CD4-positive, CD25-positive, alpha-beta regulatory T cell (primary cell): ENCODE measurements around the gene MAL. TPM values are rescaled to one million over a fixed set of nuclear protein-coding genes. Genes with fewer than 3 reads are reported as not detected.

Experiments used
- ATAC-seq, 2 donors: fragments of 150-1000 bp; cut with Tn5 transposase; one replicate each; pipeline ENCODE4 v1.10.0; 2021; ENCODE audit warnings: low read depth in 2 of 2, moderate number of reproducible peaks in 2 of 2, moderate library complexity in 1 of 2
- DNase-seq, 3 donors: peaks; one replicate each; pipeline versions ENCODE4 v3.0.0 to v3.0.0-alpha.2; 2012 to 2022; ENCODE audit warnings: mixed read lengths in 1 of 3
- H3K27ac ChIP-seq: one replicate; pipeline ENCODE4 v1.7.0; 2013; ENCODE audit warnings: mild to moderate bottlenecking, low read length; ENCODE audit not compliant: insufficient read depth, poor library complexity, severe bottlenecking
- H3K27me3 ChIP-seq: one replicate; pipeline ENCODE4 v1.7.0; 2013; ENCODE audit warnings: low read length; ENCODE audit not compliant: control insufficient read depth, insufficient read depth
- H3K36me3 ChIP-seq: one replicate; pipeline ENCODE4 v1.7.0; 2013; ENCODE audit warnings: mild to moderate bottlenecking, low read length, moderate library complexity; ENCODE audit not compliant: control insufficient read depth, insufficient read depth
- H3K4me1 ChIP-seq: 2 replicates; pipeline ENCODE4 v1.7.0; 2013; ENCODE audit warnings: mild to moderate bottlenecking, low read length; ENCODE audit not compliant: insufficient read depth, control insufficient read depth, poor library complexity, severe bottlenecking
- H3K4me3 ChIP-seq: one replicate; pipeline ENCODE4 v1.7.0; 2013; ENCODE audit warnings: low read depth, mild to moderate bottlenecking, low read length, moderate library complexity
- H3K9me3 ChIP-seq, 2 experiments: 1 replicate in 1 of 2; 2 replicates in 1 of 2; pipeline ENCODE4 v1.7.0; 2013; ENCODE audit warnings: low read length in 2 of 2, mild to moderate bottlenecking in 1 of 2, moderate library complexity in 1 of 2; ENCODE audit not compliant: control insufficient read depth in 2 of 2
- H3K27ac Mint-ChIP-seq, 3 donors: one replicate each; pipeline ENCODE4 v1.8.0; 2020 to 2022; ENCODE audit warnings: mild to moderate bottlenecking in 3 of 3, mixed read lengths in 3 of 3, moderate library complexity in 2 of 3
- H3K27me3 Mint-ChIP-seq: one replicate; pipeline ENCODE4 v1.8.0; 2022; ENCODE audit warnings: mild to moderate bottlenecking, mixed read lengths
- H3K36me3 Mint-ChIP-seq: one replicate; pipeline ENCODE4 v1.8.0; 2020; ENCODE audit warnings: mixed read lengths
- H3K4me1 Mint-ChIP-seq, 4 donors: one replicate each; pipeline ENCODE4 v1.8.0; 2020 to 2022; ENCODE audit warnings: mixed read lengths in 4 of 4, mild to moderate bottlenecking in 1 of 4
- H3K4me3 Mint-ChIP-seq, 4 donors: one replicate each; pipeline ENCODE4 v1.8.0; 2020 to 2022; ENCODE audit warnings: mild to moderate bottlenecking in 4 of 4, mixed read lengths in 4 of 4, moderate library complexity in 3 of 4
- H3K9me3 Mint-ChIP-seq, 7 donors: one replicate each; pipeline ENCODE4 v1.8.0; 2020 to 2022; ENCODE audit warnings: mixed read lengths in 7 of 7, mild to moderate bottlenecking in 3 of 7, moderate library complexity in 2 of 7
- polyA plus RNA-seq, 4 donors: library from polyadenylated mRNA; unstranded; fragments of 300-500 nt; fragmentation: Illumina TruSeq; gene quantifications; one replicate each; pipeline ENCODE4 v1.2.3, GENCODE V29; 2021
- total RNA-seq: library from RNA; stranded (reverse); gene quantifications from one replicate; pipeline ENCODE4 v1.2.3, GENCODE V29; 2022

MAL gene
- total and polyA plus RNA-seq, 5 donors from 2014 or later: 130 to 263 (median 191) TPM

DNA sequence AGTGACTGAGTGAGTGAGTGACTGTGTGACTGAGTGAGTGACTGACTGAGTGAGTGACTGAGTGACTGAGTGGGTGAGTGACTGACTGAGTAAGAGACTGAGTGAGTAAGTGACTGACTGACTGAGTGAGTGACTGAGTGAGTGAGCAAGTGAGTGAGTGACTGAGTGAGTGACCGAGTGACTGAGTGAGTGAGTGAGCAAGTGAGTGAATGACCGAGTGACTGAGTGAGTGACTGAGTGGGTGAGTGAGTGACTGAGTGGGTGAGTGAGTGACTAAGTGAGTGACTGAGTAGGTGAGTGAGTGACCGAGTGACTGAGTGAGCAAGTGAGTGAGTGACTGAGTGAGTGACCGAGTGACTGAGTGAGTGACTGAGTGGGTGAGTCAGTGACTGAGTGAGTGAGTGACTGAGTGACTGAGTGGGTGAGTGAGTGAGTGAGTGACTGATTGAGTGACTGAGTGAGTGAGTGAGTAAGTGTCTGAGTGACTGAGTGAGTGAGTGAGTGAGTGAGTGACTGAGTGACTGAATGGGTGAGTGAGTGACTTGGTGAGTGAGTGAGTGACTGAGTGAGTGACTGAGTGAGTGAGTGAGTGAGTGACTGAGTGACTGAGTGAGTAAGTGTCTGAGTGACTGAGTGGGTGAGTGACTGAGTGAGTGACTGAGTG is 13.3 kb downstream of the MAL start:
- Histone ChIP-seq H3K4me1 (peaks cover 46% of the 10 kb centered on the region), H3K9me3 (no peaks in the 10 kb centered on the region), H3K27ac (peak overlapping the region; percentile 28), H3K27me3 (no peaks in the 10 kb centered on the region), H3K36me3 (peaks cover 3% of the 10 kb centered on the region), H3K4me3 (no peak overlapping the region)
- H3K27me3 Mint-ChIP-seq: no peaks in the 10 kb centered on the region
- no peak for ATAC-seq
- peaks cover 0 to 5% (median 0%) of the 10 kb centered on the region in 7 donors for H3K9me3 Mint-ChIP-seq
- peak overlapping the region; percentile 93 to 94 (median 94) for H3K27ac Mint-ChIP-seq
- peaks cover 5 to 99% (median 38%) of the 10 kb centered on the region in 4 donors for H3K4me1 Mint-ChIP-seq
- DNase-seq: no peak
- peaks cover 25% of the 10 kb centered on the region for H3K36me3 Mint-ChIP-seq
- peak overlapping the region in 2 of 4 donors; percentile 27 to 47 for H3K4me3 Mint-ChIP-seq

DNA sequence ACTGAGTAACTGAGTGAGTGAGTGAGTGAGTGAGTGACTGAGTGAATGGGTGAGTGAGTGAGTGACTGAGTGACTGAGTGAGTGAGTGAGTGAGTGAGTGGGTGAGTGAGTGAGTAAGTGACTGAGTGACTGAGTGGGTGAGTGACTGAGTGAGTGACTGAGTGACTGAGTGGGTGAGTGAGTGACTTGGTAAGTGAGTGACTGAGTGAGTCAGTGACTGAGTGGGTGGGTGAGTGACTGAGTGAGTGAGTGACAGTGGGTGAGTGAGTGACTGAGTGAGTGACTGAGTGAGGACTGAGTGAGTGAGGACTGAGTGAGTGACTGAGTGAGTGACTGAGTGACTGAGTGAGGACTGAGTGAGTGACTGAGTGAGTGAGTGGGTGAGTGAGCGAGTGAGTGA is 13.9 kb downstream of the MAL start:
- H3K4me3 ChIP-seq: no peak overlapping the region
- peaks cover 0 to 5% (median 0%) of the 10 kb centered on the region in 7 donors for H3K9me3 Mint-ChIP-seq
- peak overlapping the region in 1 of 4 donors; percentile 56 for H3K4me3 Mint-ChIP-seq
- H3K4me1 Mint-ChIP-seq: peaks cover 10 to 99% (median 41%) of the 10 kb centered on the region in 4 donors
- peaks cover 40% of the 10 kb centered on the region for H3K4me1 ChIP-seq
- no peaks in the 10 kb centered on the region for H3K27me3 ChIP-seq
- peaks cover 3% of the 10 kb centered on the region for H3K36me3 ChIP-seq
- DNase-seq (no peak), ATAC-seq (peak in 1 of 2 donors; percentile 28)
- H3K27ac ChIP-seq: peak overlapping the region; percentile 28
- no peaks in the 10 kb centered on the region for H3K27me3 Mint-ChIP-seq
- no peaks in the 10 kb centered on the region for H3K9me3 ChIP-seq
- peaks cover 31% of the 10 kb centered on the region for H3K36me3 Mint-ChIP-seq
- peak overlapping the region; percentile 67 to 94 (median 94) for H3K27ac Mint-ChIP-seq

DNA sequence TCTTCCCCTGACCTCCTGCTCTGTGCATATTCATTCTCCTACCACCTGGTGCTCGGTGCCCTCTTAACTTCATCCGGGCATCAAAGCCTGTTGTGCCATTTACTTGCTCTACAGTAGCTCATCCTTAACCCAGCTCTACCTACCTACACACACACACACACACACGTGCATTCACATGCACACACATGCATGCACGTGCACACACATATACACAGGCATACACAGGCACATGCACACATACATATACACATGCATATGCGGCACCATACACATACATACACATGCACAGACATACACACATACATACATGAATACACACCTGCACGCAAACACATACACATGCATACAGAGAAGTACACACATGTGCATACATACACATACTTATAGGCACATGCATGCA is 14.5 kb downstream of the MAL start:
- Mint-ChIP-seq H3K4me3 (peak overlapping the region in 2 of 4 donors; percentile 22 to 42), H3K9me3 (peaks cover 0 to 5% (median 0%) of the 10 kb centered on the region in 7 donors)
- peak in 1 of 2 donors; percentile 15 for ATAC-seq

DNA sequence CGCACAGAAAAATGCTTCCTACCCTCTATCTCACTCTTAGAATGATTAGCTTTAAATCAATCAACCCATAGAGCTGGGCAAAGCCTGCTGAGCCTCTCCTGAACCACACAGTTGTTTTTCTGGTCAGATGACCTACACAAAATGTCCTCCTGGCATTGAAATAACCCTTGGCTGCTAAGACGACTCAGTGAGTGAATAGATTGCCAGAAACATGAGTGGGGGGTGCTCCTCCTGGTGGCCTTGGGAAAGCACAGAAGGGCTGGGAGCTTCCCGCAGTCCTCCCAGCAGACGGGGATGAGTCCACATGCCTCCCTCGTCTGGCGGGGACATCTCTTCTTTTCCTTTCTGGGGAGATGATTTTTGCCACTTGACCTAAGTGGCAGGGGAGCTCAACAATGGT is 14.9 kb downstream of the MAL start:
- Mint-ChIP-seq H3K27ac (peak overlapping the region in 2 of 3 donors; percentile 18 to 71), H3K4me1 (peaks cover 10 to 99% (median 36%) of the 10 kb centered on the region in 4 donors), H3K9me3 (peaks cover 0 to 5% (median 0%) of the 10 kb centered on the region in 7 donors), H3K36me3 (peaks cover 34% of the 10 kb centered on the region), H3K4me3 (peak overlapping the region in 1 of 4 donors; percentile 47), H3K27me3 (no peaks in the 10 kb centered on the region)
- Histone ChIP-seq H3K4me3 (no peak overlapping the region), H3K27me3 (no peaks in the 10 kb centered on the region), H3K36me3 (peaks cover 3% of the 10 kb centered on the region), H3K9me3 (no peaks in the 10 kb centered on the region), H3K4me1 (peaks cover 30% of the 10 kb centered on the region), H3K27ac (no peak overlapping the region)
- ATAC-seq (no peak), DNase-seq (no peak)

More for the DNA sequence above, 14.5 kb downstream of the MAL start:
- peaks cover 3% of the 10 kb centered on the region for H3K36me3 ChIP-seq
- Mint-ChIP-seq H3K27me3 (no peaks in the 10 kb centered on the region), H3K4me1 (peaks cover 10 to 99% (median 40%) of the 10 kb centered on the region in 4 donors), H3K27ac (peak overlapping the region; percentile 18 to 97 (median 26)), H3K36me3 (peaks cover 33% of the 10 kb centered on the region)
- no peaks in the 10 kb centered on the region for H3K9me3 ChIP-seq
- peaks cover 35% of the 10 kb centered on the region for H3K4me1 ChIP-seq
- H3K27ac ChIP-seq: no peak overlapping the region
- H3K4me3 ChIP-seq: no peak overlapping the region
- no peak for DNase-seq
- H3K27me3 ChIP-seq: no peaks in the 10 kb centered on the region

DNA sequence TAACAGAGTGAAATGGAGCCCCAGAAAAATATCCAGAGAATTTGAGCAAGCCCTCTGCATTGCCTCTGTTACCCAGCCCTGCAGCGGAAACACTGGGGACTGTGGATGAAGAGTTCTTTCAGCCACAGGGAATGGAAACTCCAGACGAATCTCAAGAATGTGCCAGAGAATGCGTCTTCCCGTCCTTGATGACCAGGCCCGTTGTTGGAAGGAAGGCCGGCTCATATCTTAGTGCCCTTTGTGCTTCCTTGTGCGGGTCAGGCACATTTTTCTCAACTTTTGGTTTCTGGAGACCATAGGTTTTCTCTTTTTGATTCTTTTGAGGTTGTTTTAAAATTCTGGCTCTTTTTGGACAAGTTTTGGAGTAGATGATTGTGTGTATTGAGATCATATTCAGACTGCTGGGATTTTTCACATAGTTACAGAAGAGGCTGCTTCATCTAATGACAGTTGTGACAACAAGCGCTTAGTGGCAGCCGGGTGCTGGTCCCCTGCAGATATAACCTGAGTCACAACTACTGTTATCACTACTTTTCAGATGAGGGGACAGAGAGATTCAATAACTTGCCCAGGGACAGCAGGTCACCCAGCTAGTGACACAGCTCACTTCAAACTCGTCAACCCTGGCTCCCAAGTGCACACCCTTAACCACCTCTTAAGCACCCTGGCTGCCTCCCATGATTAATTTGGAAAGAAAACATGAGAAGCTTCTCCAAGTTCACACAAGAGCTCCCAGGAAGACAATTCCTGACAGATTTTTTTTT is 15.7 kb downstream of the MAL start:
- Mint-ChIP-seq H3K27me3 (no peaks in the 10 kb centered on the region), H3K36me3 (peaks cover 40% of the 10 kb centered on the region), H3K27ac (peak overlapping the region; percentile 18 to 88 (median 54)), H3K4me1 (peaks cover 10 to 99% (median 37%) of the 10 kb centered on the region in 4 donors), H3K4me3 (peak overlapping the region in 2 of 4 donors; percentile 1 to 47), H3K9me3 (peaks cover 0 to 5% (median 0%) of the 10 kb centered on the region in 7 donors)
- Histone ChIP-seq H3K27me3 (no peaks in the 10 kb centered on the region), H3K27ac (peak overlapping the region; percentile 16), H3K4me3 (no peak overlapping the region), H3K9me3 (no peaks in the 10 kb centered on the region), H3K36me3 (peaks cover 3% of the 10 kb centered on the region), H3K4me1 (peaks cover 28% of the 10 kb centered on the region)
- DNase-seq: no peak
- no peak for ATAC-seq

DNA sequence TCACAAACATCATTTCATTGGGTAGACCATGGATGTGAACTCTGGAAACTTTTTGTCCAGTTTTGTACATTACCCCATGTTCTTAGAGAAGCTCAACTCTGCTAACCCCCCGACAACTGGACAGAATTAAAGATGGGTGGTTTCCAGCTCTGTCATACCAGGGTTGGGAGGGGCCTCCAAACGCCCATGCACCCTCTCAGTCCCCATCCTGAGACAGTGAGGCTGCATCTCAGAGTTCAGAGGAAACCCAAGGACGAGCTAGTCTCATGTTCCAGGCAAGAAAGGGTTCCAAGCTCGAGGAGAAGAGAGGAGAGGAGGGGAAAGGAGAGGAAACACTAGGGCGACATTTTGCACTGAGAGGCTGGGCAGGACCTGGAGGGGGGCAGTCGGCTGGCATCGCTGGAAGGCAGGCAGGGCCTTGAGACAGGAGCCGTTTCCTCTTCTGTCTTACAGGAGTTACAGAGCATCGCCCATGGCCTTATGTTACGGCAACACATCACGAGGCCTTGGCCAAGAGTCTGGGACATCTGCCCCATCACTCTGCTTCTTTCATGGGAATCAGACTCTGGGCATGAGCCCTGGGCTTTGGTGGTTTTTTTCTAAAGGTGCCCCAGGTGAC is 16.4 kb downstream of the MAL start:
- DNase-seq (no peak), ATAC-seq (no peak)
- Mint-ChIP-seq H3K4me1 (peaks cover 10 to 99% (median 36%) of the 10 kb centered on the region in 4 donors), H3K36me3 (peaks cover 37% of the 10 kb centered on the region), H3K27ac (peak overlapping the region; percentile 18 to 88 (median 80)), H3K9me3 (peaks cover 0 to 5% (median 0%) of the 10 kb centered on the region in 7 donors), H3K27me3 (no peaks in the 10 kb centered on the region), H3K4me3 (peak overlapping the region in 2 of 4 donors; percentile 49 to 69)
- Histone ChIP-seq H3K27me3 (no peaks in the 10 kb centered on the region), H3K27ac (peak overlapping the region; percentile 50), H3K4me3 (no peak overlapping the region), H3K4me1 (peaks cover 30% of the 10 kb centered on the region), H3K36me3 (peaks cover 3% of the 10 kb centered on the region), H3K9me3 (no peaks in the 10 kb centered on the region)

DNA sequence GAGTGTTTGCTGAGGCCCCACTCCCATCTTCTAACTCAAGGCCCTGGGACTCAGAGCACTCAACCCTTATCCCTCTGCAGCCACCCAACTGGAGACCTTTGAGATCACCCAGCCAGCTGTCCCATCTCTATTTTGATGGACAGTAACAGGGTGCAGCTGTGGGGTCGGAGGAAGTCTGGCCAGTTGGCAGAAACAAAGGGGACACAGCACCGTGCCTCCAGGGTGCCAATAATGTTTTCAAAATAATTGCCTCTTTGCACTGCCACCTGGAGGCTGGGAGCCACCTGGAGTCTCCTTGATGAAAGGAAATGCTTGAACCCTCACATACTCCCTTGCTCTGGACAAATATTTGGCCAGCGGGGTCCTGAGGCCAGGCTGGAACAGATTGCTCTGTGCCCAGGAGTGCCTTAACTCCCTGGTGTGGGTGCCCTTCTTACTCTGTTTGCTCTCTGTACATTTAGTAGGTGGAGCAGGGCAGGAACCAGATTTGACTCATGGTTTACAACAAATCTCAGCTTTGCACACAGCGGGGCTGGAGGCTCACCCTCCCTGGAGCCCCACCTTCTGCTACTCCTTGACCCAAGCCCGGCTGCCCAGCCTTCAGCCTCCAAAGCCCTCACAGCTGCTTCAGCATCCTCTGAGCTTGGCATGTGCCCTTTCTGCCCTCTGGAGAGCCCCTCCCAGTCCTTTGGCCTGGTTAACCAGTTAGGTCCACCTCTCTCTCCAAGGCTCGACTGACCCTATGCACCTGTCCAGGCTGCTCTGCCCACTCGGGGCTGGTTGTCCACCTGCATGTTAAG is 17.2 kb downstream of the MAL start:
- Histone ChIP-seq H3K27ac (peak overlapping the region; percentile 50), H3K4me1 (peaks cover 36% of the 10 kb centered on the region), H3K27me3 (no peaks in the 10 kb centered on the region), H3K9me3 (no peaks in the 10 kb centered on the region), H3K4me3 (no peak overlapping the region), H3K36me3 (peaks cover 3% of the 10 kb centered on the region)
- peaks cover 10 to 99% (median 34%) of the 10 kb centered on the region in 4 donors for H3K4me1 Mint-ChIP-seq
- no peak for ATAC-seq
- no peaks in the 10 kb centered on the region for H3K27me3 Mint-ChIP-seq
- H3K27ac Mint-ChIP-seq: peak overlapping the region; percentile 57 to 72 (median 68)
- H3K9me3 Mint-ChIP-seq: peaks cover 0 to 2% (median 0%) of the 10 kb centered on the region in 7 donors
- H3K4me3 Mint-ChIP-seq: peak overlapping the region in 3 of 4 donors; percentile 20 to 69 (median 67)
- peaks cover 29% of the 10 kb centered on the region for H3K36me3 Mint-ChIP-seq
- no peak for DNase-seq
